Suprapubic skin (tissue), 4 donors: Measurements from ENCODE around the gene PFN1.

ENCODE experiments used
- CTCF ChIP-seq, 2 donors: fragments of 200-600 bp in 1 of 2; fragments of 450-650 bp in 1 of 2; sonication (generic) in 1 of 2; IDR thresholded peaks; one replicate each; pipeline ENCODE4 v1.5.1; 2016 to 2019; ENCODE audit warnings: antibody characterized with exemption in 2 of 2, mild to moderate bottlenecking in 1 of 2, moderate library complexity in 1 of 2
- EP300 ChIP-seq: sonication (generic); formaldehyde crosslinking; IDR thresholded peaks from one replicate; pipeline ENCODE4 v1.6.1; 2017; ENCODE audit warnings: antibody characterized with exemption
- POLR2AphosphoS5 ChIP-seq, 3 donors: sonication (generic); formaldehyde crosslinking; IDR thresholded peaks; one replicate each; pipeline ENCODE4 v1.6.1; 2017; ENCODE audit warnings: antibody characterized with exemption in 3 of 3

- TF ChIP-seq EP300 (no peak), CTCF (IDR thresholded peaks at IDR 0.05) (no peak), POLR2AphosphoS5 (IDR thresholded peaks at IDR 0.05) (no peak)
Observed at GRCh38 chr17:4982305-4982704, 34.0 kb upstream of the PFN1 start.
